Vagina (tissue), 2 donors: Measurements from ENCODE around the gene RGMB.

Source experiments
- POLR2A ChIP-seq, 2 donors: fragments of 450-650 bp; IDR thresholded peaks; one replicate each; pipeline ENCODE4 v1.6.1; 2017; ENCODE audit warnings: antibody characterized with exemption in 2 of 2, mild to moderate bottlenecking in 2 of 2, moderate library complexity in 2 of 2
- TF ChIP-seq, protein P1 (sequence below), 3 experiments: fragments of 450-650 bp in 2 of 3; fragments of 200-600 bp in 1 of 3; sonication (generic) in 1 of 3; IDR thresholded peaks; one replicate each; pipeline ENCODE4 v1.5.1; 2017 to 2019; ENCODE audit warnings: antibody characterized with exemption in 3 of 3, mild to moderate bottlenecking in 2 of 3, moderate library complexity in 2 of 3

DNA sequence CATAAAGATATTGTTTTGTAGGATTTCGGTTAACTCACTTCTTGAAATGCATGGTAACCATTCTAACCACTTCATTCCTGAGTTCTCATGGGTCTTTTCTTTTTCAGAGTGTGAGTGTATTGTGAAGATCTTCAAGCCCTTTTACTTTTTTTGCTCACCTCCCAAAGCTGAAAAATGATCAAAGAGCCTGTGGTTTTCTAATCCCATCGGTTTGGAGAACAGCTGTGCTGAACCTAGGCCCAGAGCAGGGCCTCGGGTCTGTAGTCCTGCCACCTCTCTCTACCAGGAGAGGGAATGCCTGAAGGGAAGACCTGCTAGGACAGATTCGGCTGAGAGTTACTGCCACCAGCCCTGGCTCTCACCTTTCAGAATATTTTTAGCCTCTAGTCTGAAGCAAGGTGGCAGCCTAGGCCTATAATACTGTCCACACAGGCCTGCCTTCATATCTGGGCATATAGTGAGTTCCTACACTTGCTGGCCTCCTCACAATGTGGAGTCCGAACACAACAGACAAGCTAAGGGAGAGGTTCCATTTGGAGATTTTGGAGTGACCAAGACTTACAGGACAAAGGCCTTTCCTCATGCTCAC lies 13.8 kb downstream of the RGMB start:
- TF ChIP-seq, protein P1, sequence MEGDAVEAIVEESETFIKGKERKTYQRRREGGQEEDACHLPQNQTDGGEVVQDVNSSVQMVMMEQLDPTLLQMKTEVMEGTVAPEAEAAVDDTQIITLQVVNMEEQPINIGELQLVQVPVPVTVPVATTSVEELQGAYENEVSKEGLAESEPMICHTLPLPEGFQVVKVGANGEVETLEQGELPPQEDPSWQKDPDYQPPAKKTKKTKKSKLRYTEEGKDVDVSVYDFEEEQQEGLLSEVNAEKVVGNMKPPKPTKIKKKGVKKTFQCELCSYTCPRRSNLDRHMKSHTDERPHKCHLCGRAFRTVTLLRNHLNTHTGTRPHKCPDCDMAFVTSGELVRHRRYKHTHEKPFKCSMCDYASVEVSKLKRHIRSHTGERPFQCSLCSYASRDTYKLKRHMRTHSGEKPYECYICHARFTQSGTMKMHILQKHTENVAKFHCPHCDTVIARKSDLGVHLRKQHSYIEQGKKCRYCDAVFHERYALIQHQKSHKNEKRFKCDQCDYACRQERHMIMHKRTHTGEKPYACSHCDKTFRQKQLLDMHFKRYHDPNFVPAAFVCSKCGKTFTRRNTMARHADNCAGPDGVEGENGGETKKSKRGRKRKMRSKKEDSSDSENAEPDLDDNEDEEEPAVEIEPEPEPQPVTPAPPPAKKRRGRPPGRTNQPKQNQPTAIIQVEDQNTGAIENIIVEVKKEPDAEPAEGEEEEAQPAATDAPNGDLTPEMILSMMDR (IDR thresholded peaks at IDR 0.05): no peak
- TF ChIP-seq POLR2A (IDR thresholded peaks at IDR 0.05): no peak
